Neural progenitor cell (in vitro differentiated cells): ENCODE data around the gene TMIGD3. TPM values are rescaled to one million over a fixed set of nuclear protein-coding genes. Genes with fewer than 3 reads are reported as not detected.

Source experiments
- DNase-seq: peaks from one replicate; pipeline ENCODE4 v3.0.0-alpha.2; 2016; ENCODE audit warnings: low spot score
- H2AFZ ChIP-seq: fragments of 200-600 bp; sonication (generic); replicated peaks from 2 replicates; pipeline ENCODE4 v1.6.1; 2016; ENCODE audit warnings: antibody characterized with exemption
- H3F3A ChIP-seq: fragments of 200-600 bp; sonication (generic); 2 replicates; pipeline ENCODE4 v1.6.1; 2016; ENCODE audit warnings: antibody characterized with exemption, low read depth
- H3K27ac ChIP-seq: fragments of 200-600 bp; sonication (generic); 2 replicates; pipeline ENCODE4 v1.5.1; 2016; ENCODE audit warnings: mild to moderate bottlenecking
- H3K27me3 ChIP-seq: fragments of 200-600 bp; sonication (generic); 2 replicates; pipeline ENCODE4 v1.6.1; 2016; ENCODE audit warnings: mild to moderate bottlenecking, moderate library complexity
- H3K36me3 ChIP-seq: fragments of 200-600 bp; sonication (generic); 2 replicates; pipeline ENCODE4 v1.5.1; 2016
- H3K4me1 ChIP-seq: fragments of 200-600 bp; sonication (generic); 2 replicates; pipeline ENCODE4 v1.6.1; 2016; ENCODE audit warnings: mixed run types
- H3K4me2 ChIP-seq: fragments of 200-600 bp; sonication (generic); 2 replicates; pipeline ENCODE4 v1.6.1; 2016
- H3K4me3 ChIP-seq: fragments of 200-600 bp; sonication (generic); 2 replicates; pipeline ENCODE4 v1.5.1; 2016
- H3K79me2 ChIP-seq: fragments of 200-600 bp; sonication (generic); 2 replicates; pipeline ENCODE4 v1.6.1; 2016; ENCODE audit warnings: low read depth
- H3K9ac ChIP-seq: fragments of 200-600 bp; sonication (generic); 2 replicates; pipeline ENCODE4 v1.6.1; 2016
- H3K9me3 ChIP-seq: fragments of 200-600 bp; sonication (generic); 2 replicates; pipeline ENCODE4 v1.5.1; 2016; ENCODE audit warnings: low read depth
- H4K20me1 ChIP-seq: fragments of 200-600 bp; sonication (generic); 2 replicates; pipeline ENCODE4 v1.6.1; 2016; ENCODE audit warnings: low read depth
- H3K27ac Mint-ChIP-seq: 3 replicates; pipeline ENCODE4 v1.8.0; 2021; ENCODE audit warnings: mixed read lengths
- H3K27me3 Mint-ChIP-seq: 2 replicates; pipeline ENCODE4 v1.8.0; 2022; ENCODE audit warnings: low read depth, mild to moderate bottlenecking, inconsistent platforms, moderate library complexity, mixed read lengths; ENCODE audit not compliant: insufficient read depth
- H3K36me3 Mint-ChIP-seq: 3 replicates; pipeline ENCODE4 v1.8.0; 2021; ENCODE audit warnings: mixed read lengths
- H3K4me1 Mint-ChIP-seq: 3 replicates; pipeline ENCODE4 v1.8.0; 2021; ENCODE audit warnings: mixed read lengths
- H3K4me3 Mint-ChIP-seq: 3 replicates; pipeline ENCODE4 v1.8.0; 2021; ENCODE audit warnings: mild to moderate bottlenecking, moderate library complexity, mixed read lengths
- H3K9me3 Mint-ChIP-seq: 3 replicates; pipeline ENCODE4 v1.8.0; 2020; ENCODE audit warnings: mixed read lengths
- CTCF ChIP-seq: fragments of 200-600 bp; sonication (generic); IDR thresholded peaks from 2 replicates; pipeline ENCODE4 v1.5.1; 2017; ENCODE audit warnings: antibody characterized with exemption, mild to moderate bottlenecking
- EZH2 ChIP-seq: fragments of 200-600 bp; sonication (generic); IDR thresholded peaks from 2 replicates; pipeline ENCODE4 v1.6.1; 2017; ENCODE audit warnings: antibody characterized with exemption, mild to moderate bottlenecking, moderate library complexity
- EZH2phosphoT487 ChIP-seq: fragments of 200-600 bp; sonication (generic); IDR thresholded peaks from 2 replicates; pipeline ENCODE4 v1.6.1; 2017; ENCODE audit warnings: antibody characterized with exemption
- total RNA-seq: library from RNA; depleted of rRNA; stranded (reverse); fragments of >200 nt; gene quantifications from 2 replicates; pipeline ENCODE4 v1.2.3, GENCODE V29; 2015; ENCODE audit warnings: low replicate concordance

Gene TMIGD3
- total RNA-seq, 1 donor from 2014 or later: not detected

GRCh38 chr1:111489604-111490003 lies 13.8 kb downstream of the TMIGD3 start:
- H3K27me3 ChIP-seq: no peaks in the 10 kb centered on the region
- H3K36me3 Mint-ChIP-seq: no peaks in the 10 kb centered on the region
- H3K9me3 Mint-ChIP-seq: peaks cover 2% of the 10 kb centered on the region
- no peak overlapping the region for H3K27ac Mint-ChIP-seq
- H4K20me1 ChIP-seq: no peaks in the 10 kb centered on the region
- peaks cover 3% of the 10 kb centered on the region for H3K4me1 Mint-ChIP-seq
- DNase-seq: no peak
- H3K4me3 Mint-ChIP-seq: no peak overlapping the region
- H3K36me3 ChIP-seq: no peaks in the 10 kb centered on the region
- TF ChIP-seq EZH2 (no peak), EZH2phosphoT487 (no peak), CTCF (no peak)
- no peaks in the 10 kb centered on the region for H3K9me3 ChIP-seq
- no peak overlapping the region for H3K4me3 ChIP-seq
- no peak overlapping the region for H2AFZ ChIP-seq
- no peaks in the 10 kb centered on the region for H3K79me2 ChIP-seq
- no peaks in the 10 kb centered on the region for H3K27me3 Mint-ChIP-seq
- no peak overlapping the region for H3K9ac ChIP-seq
- H3F3A ChIP-seq: no peaks in the 10 kb centered on the region
- H3K4me1 ChIP-seq: no peaks in the 10 kb centered on the region
- H3K4me2 ChIP-seq: no peak overlapping the region
- H3K27ac ChIP-seq: no peak overlapping the region

GRCh38 chr1:111488669-111489068 lies 14.8 kb downstream of the TMIGD3 start:
- no peaks in the 10 kb centered on the region for H3K36me3 Mint-ChIP-seq
- no peaks in the 10 kb centered on the region for H3K9me3 Mint-ChIP-seq
- H3K4me1 Mint-ChIP-seq: peaks cover 3% of the 10 kb centered on the region
- no peak overlapping the region for H3K27ac ChIP-seq
- no peak overlapping the region for H2AFZ ChIP-seq
- no peak overlapping the region for H3K27ac Mint-ChIP-seq
- H3K4me1 ChIP-seq: no peaks in the 10 kb centered on the region
- H3K9ac ChIP-seq: no peak overlapping the region
- no peaks in the 10 kb centered on the region for H3F3A ChIP-seq
- H3K4me2 ChIP-seq: no peak overlapping the region
- H3K27me3 ChIP-seq: no peaks in the 10 kb centered on the region
- no peaks in the 10 kb centered on the region for H3K9me3 ChIP-seq
- DNase-seq: no peak
- no peak overlapping the region for H3K4me3 Mint-ChIP-seq
- H3K36me3 ChIP-seq: no peaks in the 10 kb centered on the region
- H4K20me1 ChIP-seq: no peaks in the 10 kb centered on the region
- TF ChIP-seq EZH2phosphoT487: no peak
- TF ChIP-seq EZH2: no peak
- TF ChIP-seq CTCF: no peak
- H3K79me2 ChIP-seq: no peaks in the 10 kb centered on the region
- H3K4me3 ChIP-seq: no peak overlapping the region
- H3K27me3 Mint-ChIP-seq: no peaks in the 10 kb centered on the region

GRCh38 chr1:111487133-111487532 lies 16.3 kb downstream of the TMIGD3 start:
- Histone ChIP-seq H3K36me3 (no peaks in the 10 kb centered on the region), H3F3A (no peaks in the 10 kb centered on the region), H3K79me2 (no peaks in the 10 kb centered on the region), H4K20me1 (no peaks in the 10 kb centered on the region), H3K4me1 (no peaks in the 10 kb centered on the region), H3K4me2 (no peak overlapping the region), H2AFZ (no peak overlapping the region), H3K4me3 (no peak overlapping the region), H3K27me3 (no peaks in the 10 kb centered on the region), H3K27ac (no peak overlapping the region), H3K9ac (no peak overlapping the region), H3K9me3 (no peaks in the 10 kb centered on the region)
- no peak overlapping the region for H3K27ac Mint-ChIP-seq
- no peaks in the 10 kb centered on the region for H3K9me3 Mint-ChIP-seq
- no peak for DNase-seq
- no peak overlapping the region for H3K4me3 Mint-ChIP-seq
- no peak for TF ChIP-seq EZH2phosphoT487
- TF ChIP-seq EZH2: no peak
- no peak for TF ChIP-seq CTCF
- H3K4me1 Mint-ChIP-seq: no peaks in the 10 kb centered on the region
- no peaks in the 10 kb centered on the region for H3K36me3 Mint-ChIP-seq
- no peaks in the 10 kb centered on the region for H3K27me3 Mint-ChIP-seq

- no peaks in the 10 kb centered on the region for H3K36me3 ChIP-seq
- no peak overlapping the region for H2AFZ ChIP-seq
- H3K9me3 ChIP-seq: no peaks in the 10 kb centered on the region
- H3K9ac ChIP-seq: no peak overlapping the region
- H3K27me3 ChIP-seq: no peaks in the 10 kb centered on the region
- Mint-ChIP-seq H3K27me3 (no peaks in the 10 kb centered on the region), H3K4me1 (no peaks in the 10 kb centered on the region), H3K36me3 (no peaks in the 10 kb centered on the region), H3K9me3 (no peaks in the 10 kb centered on the region), H3K27ac (no peak overlapping the region), H3K4me3 (no peak overlapping the region)
- DNase-seq: no peak
- no peaks in the 10 kb centered on the region for H3F3A ChIP-seq
- no peak overlapping the region for H3K27ac ChIP-seq
- H3K79me2 ChIP-seq: no peaks in the 10 kb centered on the region
- H4K20me1 ChIP-seq: no peaks in the 10 kb centered on the region
- H3K4me2 ChIP-seq: no peak overlapping the region
- no peak overlapping the region for H3K4me3 ChIP-seq
- TF ChIP-seq CTCF: no peak
- TF ChIP-seq EZH2: no peak
- no peak for TF ChIP-seq EZH2phosphoT487
- no peaks in the 10 kb centered on the region for H3K4me1 ChIP-seq
These were observed 17.0 kb downstream of the TMIGD3 start for GRCh38 chr1:111486431-111486830.
